ENCODE measurements around the gene GPA33.

GPA33 gene

DNA sequence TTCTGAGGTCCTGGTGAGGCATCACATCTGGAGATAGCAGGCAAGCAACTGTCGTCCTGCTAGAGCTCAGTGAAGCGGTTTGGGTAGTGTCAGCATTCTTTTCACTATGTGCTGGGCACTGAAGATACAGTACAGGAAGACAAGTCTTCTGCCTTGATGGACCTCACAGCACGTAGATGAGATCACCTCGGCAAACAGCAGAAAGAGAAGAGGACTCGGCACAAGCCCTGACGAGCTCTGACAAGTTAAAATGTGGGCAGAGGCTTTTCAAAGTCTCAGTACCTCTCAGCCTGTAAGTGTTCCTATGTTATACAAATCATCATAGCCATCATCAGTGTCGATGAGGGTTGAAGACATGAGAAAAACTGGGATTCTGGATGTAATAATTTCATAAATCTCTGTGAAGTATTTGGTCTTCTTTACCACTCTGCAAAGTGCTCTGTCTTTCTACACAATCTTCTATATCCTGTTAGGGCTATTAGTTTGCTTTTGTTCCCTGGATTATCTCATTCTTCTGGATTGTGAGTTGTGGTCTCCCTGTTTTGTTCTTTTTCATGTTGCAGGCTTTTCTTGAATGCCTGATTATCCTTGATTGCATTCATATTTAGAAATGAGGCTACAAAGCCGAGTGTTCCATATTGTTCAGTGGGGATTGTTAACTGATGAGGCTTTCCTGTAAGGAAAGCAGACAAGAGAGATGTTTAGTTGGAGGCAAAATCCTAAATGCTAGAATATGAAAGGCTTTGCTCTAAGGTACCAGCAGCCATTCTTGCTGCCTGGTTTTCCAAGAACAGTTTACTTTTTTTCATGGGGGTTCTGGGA lies 76.9 kb downstream of the GPA33 start:
- ChIA-PET POLR2A (no interaction called here), CTCF (no interaction called here)
- no peak for TF ChIP-seq CTCF (IDR thresholded peaks at IDR 0.05; ENCODE audit: control extremely low read depth, extremely low read depth, low read depth, missing control alignments)
- DNase-seq (ENCODE audit: extremely low spot score), result no peak

DNA sequence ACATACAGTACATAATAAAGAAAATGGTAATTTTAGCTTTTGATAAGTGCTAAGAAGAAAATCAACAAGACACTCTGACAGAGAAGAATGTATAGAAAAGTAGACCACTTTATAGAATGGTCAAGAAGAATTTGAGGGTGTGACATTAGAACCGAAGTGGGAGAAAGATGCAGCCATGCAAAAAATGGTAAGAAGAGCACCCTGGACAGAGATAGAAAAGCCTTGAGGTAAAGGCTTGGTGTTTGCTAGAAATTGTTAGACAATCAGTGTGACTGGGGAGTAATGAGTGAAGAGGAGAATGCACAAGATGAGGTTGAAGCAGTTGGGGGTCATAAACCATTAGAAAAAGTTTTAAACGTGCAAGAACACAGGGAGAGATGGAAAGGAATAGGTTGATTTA lies 77.6 kb downstream of the GPA33 start:
- ChIA-PET POLR2A (no interaction called here), CTCF (no interaction called here)
- DNase-seq (ENCODE audit: extremely low spot score), result no peak
- no peak for TF ChIP-seq CTCF (IDR thresholded peaks at IDR 0.05; ENCODE audit: control extremely low read depth, extremely low read depth, low read depth, missing control alignments)

DNA sequence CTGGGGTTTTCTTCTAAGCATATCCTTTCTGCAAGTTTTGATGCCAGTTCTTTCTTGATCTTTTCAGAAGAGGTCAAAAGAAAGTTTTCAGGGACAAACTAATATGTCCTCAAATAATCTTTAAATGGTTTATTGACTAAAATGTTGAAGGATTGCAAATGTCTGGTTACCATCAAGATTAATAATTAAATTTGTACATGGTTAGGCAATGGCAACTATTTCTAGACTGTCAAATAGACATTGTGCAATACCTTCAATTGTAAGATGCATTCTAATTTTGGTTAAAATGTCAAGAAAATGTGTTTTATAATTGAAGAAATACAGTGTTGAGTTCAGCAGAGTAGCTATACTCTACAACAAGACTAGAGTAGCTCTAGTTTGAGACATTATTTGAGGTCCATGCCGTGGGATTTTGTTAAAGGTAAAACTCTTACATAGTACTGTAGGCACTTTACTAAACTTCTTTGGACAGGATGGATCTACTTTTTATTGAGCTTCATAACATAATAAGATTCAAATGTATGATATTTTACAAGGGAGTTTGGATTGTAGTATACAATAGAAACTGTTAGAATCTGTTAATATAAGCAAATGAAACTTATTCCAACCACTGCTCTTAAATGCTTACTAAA lies 78.5 kb downstream of the GPA33 start:
- CTCF ChIA-PET, result no interaction called here
- TF ChIP-seq CTCF (IDR thresholded peaks at IDR 0.05; ENCODE audit: control extremely low read depth, extremely low read depth, low read depth, missing control alignments), result no peak
- no peak for DNase-seq (ENCODE audit: extremely low spot score)
- POLR2A ChIA-PET, result no interaction called here

- DNase-seq (ENCODE audit: extremely low spot score), result no peak
- no peak for TF ChIP-seq CTCF (IDR thresholded peaks at IDR 0.05; ENCODE audit: control extremely low read depth, extremely low read depth, low read depth, missing control alignments)
- ChIA-PET CTCF (no interaction called here), POLR2A (no interaction called here)
These were observed 86.5 kb downstream of the GPA33 start for GRCh38 chr1:167003711-167004110.

Data from GM10248 (cell line).